Body of pancreas (tissue), 4 donors: ENCODE measurements around the gene ANXA4.

ENCODE experiments used
- POLR2A ChIP-seq, 3 donors: fragments of 450-650 bp; IDR thresholded peaks; one replicate each; pipeline ENCODE4 v1.6.1; 2016; ENCODE audit warnings: antibody characterized with exemption in 3 of 3, mild to moderate bottlenecking in 2 of 3
- TF ChIP-seq, protein P1 (sequence below), 7 experiments: fragments of 450-650 bp in 4 of 7; fragments of 200-600 bp in 3 of 7; sonication (generic) in 3 of 7; IDR thresholded peaks; one replicate each; pipeline ENCODE4 v1.5.1; 2016 to 2019; ENCODE audit warnings: antibody characterized with exemption in 7 of 7

DNA sequence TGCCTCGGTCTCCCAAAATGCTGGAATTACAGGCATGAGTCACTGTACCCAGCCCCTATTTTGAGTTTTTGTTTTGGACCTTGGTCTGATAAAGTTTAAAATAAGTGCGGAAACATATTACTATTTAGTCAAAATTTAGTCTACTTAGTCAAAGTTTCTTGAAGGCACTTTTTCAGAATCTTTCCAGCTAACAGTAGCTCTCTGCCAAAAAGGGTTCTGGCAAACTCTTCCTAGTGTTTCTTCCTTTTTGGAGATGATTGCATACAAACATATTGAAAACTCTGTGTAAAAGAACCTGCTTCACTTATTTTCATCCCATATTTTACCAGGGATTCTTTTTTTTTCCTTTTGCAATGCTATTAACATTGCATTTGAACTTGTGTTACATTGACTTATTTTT, 116.3 kb downstream of the ANXA4 start:
- TF ChIP-seq, protein P1, sequence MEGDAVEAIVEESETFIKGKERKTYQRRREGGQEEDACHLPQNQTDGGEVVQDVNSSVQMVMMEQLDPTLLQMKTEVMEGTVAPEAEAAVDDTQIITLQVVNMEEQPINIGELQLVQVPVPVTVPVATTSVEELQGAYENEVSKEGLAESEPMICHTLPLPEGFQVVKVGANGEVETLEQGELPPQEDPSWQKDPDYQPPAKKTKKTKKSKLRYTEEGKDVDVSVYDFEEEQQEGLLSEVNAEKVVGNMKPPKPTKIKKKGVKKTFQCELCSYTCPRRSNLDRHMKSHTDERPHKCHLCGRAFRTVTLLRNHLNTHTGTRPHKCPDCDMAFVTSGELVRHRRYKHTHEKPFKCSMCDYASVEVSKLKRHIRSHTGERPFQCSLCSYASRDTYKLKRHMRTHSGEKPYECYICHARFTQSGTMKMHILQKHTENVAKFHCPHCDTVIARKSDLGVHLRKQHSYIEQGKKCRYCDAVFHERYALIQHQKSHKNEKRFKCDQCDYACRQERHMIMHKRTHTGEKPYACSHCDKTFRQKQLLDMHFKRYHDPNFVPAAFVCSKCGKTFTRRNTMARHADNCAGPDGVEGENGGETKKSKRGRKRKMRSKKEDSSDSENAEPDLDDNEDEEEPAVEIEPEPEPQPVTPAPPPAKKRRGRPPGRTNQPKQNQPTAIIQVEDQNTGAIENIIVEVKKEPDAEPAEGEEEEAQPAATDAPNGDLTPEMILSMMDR (IDR thresholded peaks at IDR 0.05) = no peak
- TF ChIP-seq POLR2A (IDR thresholded peaks at IDR 0.05) = no peak
